Brain pericyte (primary cell): ENCODE data around the gene CD27.

Experiments used
- DNase-seq: peaks from one replicate; pipeline ENCODE4 v3.0.0-alpha.2; 2012; ENCODE audit warnings: low read depth, low spot score

The CD27 gene

GRCh38 chr12:6434205-6435140 lies 10.3 kb upstream of the CD27 start:
- DNase-seq, result no peak

GRCh38 chr12:6435961-6436715 lies 8.6 kb upstream of the CD27 start:
- DNase-seq, result no peak

DNA sequence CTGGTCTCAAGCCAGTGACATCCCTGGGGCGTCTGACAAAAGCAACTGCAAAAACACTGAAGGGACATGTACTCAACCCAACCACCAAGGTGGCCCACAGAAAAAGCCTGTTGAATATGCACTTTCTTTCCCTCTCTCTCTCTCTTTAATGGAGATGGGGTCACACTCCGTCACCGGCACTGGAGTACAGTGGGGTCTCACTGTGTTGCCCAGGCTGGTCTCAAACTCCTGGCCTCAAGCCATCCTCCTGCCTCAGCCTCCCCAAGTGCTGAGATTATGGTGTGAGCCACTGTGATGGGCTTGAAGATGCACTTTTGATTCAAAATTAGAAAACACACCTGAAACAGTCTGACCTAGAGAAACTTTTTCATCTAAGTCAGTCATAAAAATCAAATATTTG lies 7.2 kb upstream of the CD27 start:
- no peak for DNase-seq

DNA sequence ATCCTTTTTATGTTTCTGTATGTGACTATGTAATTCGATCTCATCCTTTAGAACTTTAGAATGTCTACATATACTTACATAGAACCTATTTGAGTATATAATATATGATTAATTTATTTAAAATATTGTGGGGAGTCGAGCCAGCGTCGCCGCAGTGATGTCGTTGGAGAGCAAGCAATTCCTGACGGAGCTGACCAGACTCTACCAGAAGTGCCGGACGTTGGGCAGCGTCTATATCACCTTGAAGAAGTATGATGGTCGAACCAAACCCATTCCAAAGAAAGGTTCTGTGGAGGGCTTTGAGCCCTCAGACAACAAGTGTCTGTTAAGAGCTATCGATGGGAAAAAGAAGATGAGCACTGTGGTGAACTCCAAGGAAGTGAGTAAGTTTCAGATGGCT lies 6.4 kb upstream of the CD27 start:
- DNase-seq, result no peak

DNA sequence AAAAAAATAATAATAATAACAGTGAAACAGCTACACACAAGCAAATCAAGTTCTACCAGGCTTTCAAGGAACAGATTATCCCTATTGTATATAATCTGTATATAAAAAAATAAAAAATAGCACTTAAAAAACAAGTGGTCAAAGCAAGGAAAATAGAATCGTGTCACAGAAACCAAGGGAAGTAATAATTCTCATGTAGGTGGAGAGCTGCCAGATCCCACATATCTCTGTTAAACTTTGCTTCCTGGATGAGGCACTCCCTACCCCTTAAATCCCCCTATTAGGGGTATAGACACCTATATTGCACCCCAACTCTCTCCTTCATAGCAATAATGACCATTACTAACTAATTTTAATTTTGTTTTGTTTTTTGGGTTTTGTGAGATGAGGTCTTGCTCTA lies 4.4 kb upstream of the CD27 start:
- no peak for DNase-seq

GRCh38 chr12:6442836-6443235 lies 1.9 kb upstream of the CD27 start:
- DNase-seq, result no peak

- no peak for DNase-seq
These were observed 1.3 kb upstream of the CD27 start for GRCh38 chr12:6443361-6443983.

GRCh38 chr12:6444031-6444430 lies 724 bp upstream of the CD27 start:
- no peak for DNase-seq

GRCh38 chr12:6450091-6450868 lies 5.5 kb downstream of the CD27 start:
- DNase-seq, result no peak

- DNase-seq, result no peak
These were observed 6.2 kb downstream of the CD27 start for GRCh38 chr12:6450869-6451347.

DNA sequence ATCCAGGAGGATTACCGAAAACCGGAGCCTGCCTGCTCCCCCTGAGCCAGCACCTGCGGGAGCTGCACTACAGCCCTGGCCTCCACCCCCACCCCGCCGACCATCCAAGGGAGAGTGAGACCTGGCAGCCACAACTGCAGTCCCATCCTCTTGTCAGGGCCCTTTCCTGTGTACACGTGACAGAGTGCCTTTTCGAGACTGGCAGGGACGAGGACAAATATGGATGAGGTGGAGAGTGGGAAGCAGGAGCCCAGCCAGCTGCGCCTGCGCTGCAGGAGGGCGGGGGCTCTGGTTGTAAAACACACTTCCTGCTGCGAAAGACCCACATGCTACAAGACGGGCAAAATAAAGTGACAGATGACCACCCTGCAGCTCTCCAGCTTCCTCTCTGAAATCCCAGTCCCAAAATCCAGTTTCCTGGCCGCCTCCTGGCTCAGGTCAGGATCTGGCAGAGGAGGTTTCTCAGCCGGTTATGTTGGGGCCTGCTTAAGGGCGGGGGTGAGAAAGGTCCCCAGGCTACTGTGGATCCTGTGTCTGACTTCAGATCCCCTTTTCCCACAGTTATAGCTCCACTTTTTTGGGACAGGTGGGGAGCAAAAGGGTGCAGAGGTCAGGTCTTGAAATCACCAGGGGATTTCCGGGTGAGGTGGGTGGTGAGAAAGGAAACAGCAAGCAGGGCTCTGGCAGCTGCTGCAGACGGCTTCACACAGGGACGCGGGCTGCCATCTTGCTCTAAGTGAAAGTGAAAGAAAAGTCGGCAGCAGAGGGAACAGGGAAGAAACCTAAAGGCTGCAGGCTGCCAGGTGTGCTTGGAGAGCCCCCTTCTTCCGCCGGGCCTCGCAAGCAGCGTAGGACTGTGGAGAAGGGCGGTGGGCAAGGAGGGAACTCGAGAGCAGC lies 6.8 kb downstream of the CD27 start, which contains the start of gene TAPBPL:
Gene TAPBPL, plus strand, starts transcription at position 695 of the 897 bp plus-strand sequence. CDS start 207 bp downstream, outside the sequence.
- peak; percentile 61 for DNase-seq

DNA sequence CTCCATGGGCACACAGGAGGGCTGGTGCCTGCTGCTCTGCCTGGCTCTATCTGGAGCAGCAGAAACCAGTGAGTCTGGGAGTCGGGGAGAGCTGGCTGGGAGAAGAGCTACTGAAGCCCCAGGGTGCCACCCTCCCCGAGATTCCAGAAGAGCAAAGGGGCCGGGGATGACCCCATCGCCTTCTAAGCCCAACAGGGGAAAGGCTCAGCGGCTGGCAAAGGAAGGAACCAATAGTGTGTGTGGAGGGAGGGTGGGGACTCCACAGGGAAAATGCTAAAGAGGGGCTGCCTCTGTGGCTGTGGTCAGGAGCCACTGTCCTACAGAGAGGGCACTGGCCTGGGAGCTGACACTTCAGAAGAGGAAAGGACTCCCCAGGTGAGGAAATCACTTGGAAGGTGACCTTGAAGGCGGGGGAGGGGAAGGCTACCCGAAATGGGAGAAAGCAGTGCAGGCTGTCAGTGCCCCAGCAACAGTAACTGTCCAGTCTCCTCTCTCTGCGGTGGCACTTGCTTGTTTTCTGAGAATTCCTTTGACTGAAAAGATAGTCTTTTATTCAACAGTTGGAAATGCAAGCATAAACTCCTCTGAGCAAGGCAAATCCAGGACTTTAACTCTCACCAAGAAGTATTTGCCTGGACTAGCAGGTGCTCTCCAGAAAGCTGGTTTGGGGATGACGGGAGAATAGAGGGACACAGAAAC lies 7.6 kb downstream of the CD27 start:
- DNase-seq, result no peak

DNA sequence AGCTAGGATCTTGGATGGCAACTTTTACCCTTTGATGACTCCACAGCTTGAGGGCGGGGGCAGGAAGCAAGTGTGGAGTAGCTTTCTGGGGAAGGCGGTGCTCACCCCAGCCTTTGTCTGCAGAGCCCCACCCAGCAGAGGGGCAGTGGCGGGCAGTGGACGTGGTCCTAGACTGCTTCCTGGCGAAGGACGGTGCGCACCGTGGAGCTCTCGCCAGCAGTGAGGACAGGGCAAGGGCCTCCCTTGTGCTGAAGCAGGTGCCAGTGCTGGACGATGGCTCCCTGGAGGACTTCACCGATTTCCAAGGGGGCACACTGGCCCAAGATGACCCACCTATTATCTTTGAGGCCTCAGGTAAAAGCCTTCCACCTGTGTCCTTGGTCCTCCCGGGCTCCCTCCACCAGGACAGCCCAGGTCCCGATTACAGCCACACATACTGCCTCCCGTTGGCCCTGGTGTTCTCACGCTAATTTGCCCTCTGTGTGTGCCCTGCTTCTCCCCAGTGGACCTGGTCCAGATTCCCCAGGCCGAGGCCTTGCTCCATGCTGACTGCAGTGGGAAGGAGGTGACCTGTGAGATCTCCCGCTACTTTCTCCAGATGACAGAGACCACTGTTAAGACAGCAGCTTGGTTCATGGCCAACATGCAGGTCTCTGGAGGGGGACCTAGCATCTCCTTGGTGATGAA lies 8.3 kb downstream of the CD27 start:
- DNase-seq, result no peak

DNA sequence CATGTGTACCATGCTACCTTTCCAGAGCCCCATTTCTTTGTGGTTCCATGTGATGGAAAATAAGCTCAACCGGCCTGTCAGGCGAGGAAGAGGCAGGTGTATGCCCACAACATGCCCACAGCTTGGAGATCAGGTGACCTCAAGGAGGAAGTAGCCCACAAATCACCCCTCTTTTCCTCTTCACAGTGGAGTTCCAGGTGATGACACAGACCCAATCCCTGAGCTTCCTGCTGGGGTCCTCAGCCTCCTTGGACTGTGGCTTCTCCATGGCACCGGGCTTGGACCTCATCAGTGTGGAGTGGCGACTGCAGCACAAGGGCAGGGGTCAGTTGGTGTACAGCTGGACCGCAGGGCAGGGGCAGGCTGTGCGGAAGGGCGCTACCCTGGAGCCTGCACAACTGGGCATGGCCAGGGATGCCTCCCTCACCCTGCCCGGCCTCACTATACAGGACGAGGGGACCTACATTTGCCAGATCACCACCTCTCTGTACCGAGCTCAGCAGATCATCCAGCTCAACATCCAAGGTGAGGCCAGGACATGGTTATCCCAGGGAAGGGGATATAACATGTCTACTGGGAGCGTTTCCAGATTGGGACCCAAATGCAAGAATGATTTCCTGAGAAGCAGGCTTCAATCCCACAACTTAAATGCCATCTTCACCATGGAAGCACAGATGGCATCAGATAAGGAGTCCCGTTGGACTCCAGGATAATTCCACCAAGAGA lies 12.6 kb downstream of the CD27 start:
- DNase-seq, result no peak

- DNase-seq, result no peak
These were observed 13.7 kb downstream of the CD27 start for GRCh38 chr12:6458281-6459003.

- DNase-seq, result no peak
These were observed 14.2 kb downstream of the CD27 start for GRCh38 chr12:6459004-6459337.

DNA sequence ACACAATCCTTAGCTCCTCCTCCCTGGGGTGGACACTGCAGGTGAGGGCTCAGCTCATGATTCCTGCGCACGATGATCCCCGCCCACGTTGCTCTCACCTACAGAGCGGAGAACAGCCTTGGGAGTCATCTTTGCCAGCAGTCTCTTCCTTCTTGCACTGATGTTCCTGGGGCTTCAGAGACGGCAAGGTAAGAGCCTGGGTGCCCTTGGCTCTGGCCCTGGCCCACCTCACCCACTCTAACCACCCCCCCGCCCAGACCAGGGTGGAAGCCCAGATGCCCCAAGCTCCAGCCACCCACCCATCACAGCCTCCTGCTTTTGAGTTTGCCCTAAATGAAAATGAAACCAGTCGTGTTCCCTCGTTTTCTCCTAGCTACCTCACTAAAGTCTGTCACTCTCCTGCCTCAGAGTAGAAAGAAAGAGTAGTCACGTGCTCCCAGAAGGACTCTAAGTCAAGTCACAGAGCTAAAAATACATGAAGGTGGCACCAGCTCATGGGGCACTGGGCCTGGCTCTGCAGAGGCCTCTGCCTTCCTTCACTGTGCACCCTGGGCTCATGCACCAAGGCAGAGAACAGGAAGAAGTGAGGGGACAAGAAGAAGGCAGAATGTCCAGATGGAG lies 16.1 kb downstream of the CD27 start:
- DNase-seq, result no peak
